ENCODE data around the gene OSBPL8.

DNA sequence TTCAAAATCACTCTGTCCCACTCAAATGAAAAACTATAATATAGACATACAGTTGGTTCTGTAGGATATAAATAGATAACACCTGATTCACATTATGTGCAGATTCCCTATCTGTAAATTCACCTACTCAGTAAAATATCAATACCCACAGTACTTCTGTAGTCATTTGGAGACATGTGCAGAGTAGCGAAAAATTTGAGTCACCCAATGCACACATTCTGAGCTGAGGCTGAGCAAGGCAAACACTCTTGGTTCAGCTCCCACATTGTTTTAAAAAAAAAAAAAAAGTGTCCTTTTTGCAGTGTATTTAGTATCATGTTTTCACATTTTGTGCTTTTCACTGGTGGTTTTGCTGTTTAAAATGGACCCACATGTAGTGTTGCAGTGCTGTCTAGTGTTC lies 184.1 kb downstream of the OSBPL8 start:
- TF ChIP-seq, protein P1, sequence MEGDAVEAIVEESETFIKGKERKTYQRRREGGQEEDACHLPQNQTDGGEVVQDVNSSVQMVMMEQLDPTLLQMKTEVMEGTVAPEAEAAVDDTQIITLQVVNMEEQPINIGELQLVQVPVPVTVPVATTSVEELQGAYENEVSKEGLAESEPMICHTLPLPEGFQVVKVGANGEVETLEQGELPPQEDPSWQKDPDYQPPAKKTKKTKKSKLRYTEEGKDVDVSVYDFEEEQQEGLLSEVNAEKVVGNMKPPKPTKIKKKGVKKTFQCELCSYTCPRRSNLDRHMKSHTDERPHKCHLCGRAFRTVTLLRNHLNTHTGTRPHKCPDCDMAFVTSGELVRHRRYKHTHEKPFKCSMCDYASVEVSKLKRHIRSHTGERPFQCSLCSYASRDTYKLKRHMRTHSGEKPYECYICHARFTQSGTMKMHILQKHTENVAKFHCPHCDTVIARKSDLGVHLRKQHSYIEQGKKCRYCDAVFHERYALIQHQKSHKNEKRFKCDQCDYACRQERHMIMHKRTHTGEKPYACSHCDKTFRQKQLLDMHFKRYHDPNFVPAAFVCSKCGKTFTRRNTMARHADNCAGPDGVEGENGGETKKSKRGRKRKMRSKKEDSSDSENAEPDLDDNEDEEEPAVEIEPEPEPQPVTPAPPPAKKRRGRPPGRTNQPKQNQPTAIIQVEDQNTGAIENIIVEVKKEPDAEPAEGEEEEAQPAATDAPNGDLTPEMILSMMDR (IDR thresholded peaks at IDR 0.05; ENCODE audit: poor library complexity) = no peak
- TF ChIP-seq EZH2 (IDR thresholded peaks at IDR 0.05; ENCODE audit: borderline replicate concordance) = no peak
- TF ChIP-seq EZH2phosphoT487 (IDR thresholded peaks at IDR 0.05; ENCODE audit: low read depth, severe bottlenecking, unreplicated experiment) = no peak
